IgD-negative memory B cell (primary cell): ENCODE data around the gene TMEM163. TPM values are rescaled to one million over a fixed set of nuclear protein-coding genes. Genes with fewer than 3 reads are reported as not detected.

ENCODE experiments used
- H3K27ac Mint-ChIP-seq, 3 donors: one replicate each; pipeline ENCODE4 v1.8.0; 2020 to 2022; ENCODE audit warnings: mild to moderate bottlenecking in 3 of 3, mixed read lengths in 3 of 3, moderate library complexity in 1 of 3
- H3K27me3 Mint-ChIP-seq: one replicate; pipeline ENCODE4 v1.8.0; 2021; ENCODE audit warnings: mixed read lengths
- H3K36me3 Mint-ChIP-seq: one replicate; pipeline ENCODE4 v1.8.0; 2020; ENCODE audit warnings: mild to moderate bottlenecking, mixed read lengths
- H3K4me1 Mint-ChIP-seq, 3 donors: one replicate each; pipeline ENCODE4 v1.8.0; 2020 to 2022; ENCODE audit warnings: mixed read lengths in 3 of 3, mild to moderate bottlenecking in 1 of 3
- H3K4me3 Mint-ChIP-seq, 4 donors: one replicate each; pipeline ENCODE4 v1.8.0; 2020 to 2022; ENCODE audit warnings: mild to moderate bottlenecking in 4 of 4, mixed read lengths in 4 of 4, moderate library complexity in 3 of 4
- H3K9me3 Mint-ChIP-seq, 3 donors: one replicate each; pipeline ENCODE4 v1.8.0; 2020 to 2021; ENCODE audit warnings: mixed read lengths in 3 of 3, mild to moderate bottlenecking in 1 of 3
- polyA plus RNA-seq: library from polyadenylated mRNA; unstranded; fragments of 300-500 nt; fragmentation: Illumina TruSeq; gene quantifications from one replicate; pipeline ENCODE4 v1.2.3, GENCODE V29; 2021

TMEM163 gene
- polyA plus RNA-seq, 1 donor from 2014 or later, result 1.2 TPM

DNA sequence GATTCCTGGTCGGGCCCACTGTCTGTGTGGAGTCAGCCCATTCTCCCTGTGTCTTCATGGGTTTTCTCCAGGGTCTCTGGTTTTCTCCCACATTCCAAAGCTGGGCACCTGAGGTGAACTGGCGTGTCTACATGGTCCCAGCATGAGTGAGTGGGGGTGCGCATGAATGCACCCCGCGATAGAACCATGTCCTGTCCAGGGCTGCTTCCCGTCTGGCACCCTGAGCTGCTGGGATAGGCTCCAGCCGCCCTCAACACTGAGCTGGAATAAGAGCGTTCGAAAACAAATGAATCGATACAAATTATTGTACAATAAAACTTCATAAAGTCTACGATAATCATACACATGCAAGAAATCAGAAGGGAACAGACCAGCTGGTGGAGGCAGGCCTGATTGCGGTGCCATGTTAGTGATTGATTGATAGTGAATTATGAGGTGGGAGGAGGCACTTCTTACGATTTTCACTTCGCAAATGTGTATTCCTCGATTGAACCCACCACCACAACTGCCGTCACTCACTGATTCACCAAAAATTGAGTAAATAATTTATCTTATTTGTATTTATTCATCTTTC, 278.4 kb downstream of the TMEM163 start:
- H3K4me1 Mint-ChIP-seq, result peaks cover 0 to 4% (median 2%) of the 10 kb centered on the region in 3 donors
- no peak overlapping the region for H3K4me3 Mint-ChIP-seq
- H3K9me3 Mint-ChIP-seq, result no peaks in the 10 kb centered on the region
- peak overlapping the region in 1 of 3 donors; percentile 80 for H3K27ac Mint-ChIP-seq
- H3K36me3 Mint-ChIP-seq, result peaks cover 3% of the 10 kb centered on the region
- H3K27me3 Mint-ChIP-seq, result no peaks in the 10 kb centered on the region

DNA sequence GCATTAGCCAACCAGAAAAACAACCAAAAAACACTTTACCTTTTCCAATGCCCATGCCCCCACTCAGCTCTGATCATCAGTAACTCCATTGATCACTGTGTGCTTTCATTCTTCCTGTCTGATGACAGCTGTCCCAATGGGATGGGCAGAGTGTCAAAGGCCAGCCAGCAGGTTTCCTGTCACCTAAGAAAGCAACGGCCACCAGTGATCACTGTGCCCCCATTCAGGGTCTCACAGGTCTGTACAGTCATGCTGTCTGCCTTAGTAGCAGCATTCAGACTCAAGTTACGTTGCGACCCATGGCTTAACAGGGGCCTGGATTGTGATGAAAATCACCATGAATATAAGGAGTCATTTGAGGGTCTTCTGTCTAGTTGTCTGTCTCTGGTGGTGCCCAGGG, 280.4 kb downstream of the TMEM163 start:
- Mint-ChIP-seq H3K27me3 (no peaks in the 10 kb centered on the region), H3K4me3 (peak overlapping the region in 1 of 4 donors; percentile 10), H3K9me3 (no peaks in the 10 kb centered on the region), H3K4me1 (peaks cover 0 to 4% (median 2%) of the 10 kb centered on the region in 3 donors), H3K36me3 (peaks cover 2% of the 10 kb centered on the region), H3K27ac (peak overlapping the region in 2 of 3 donors; percentile 8 to 63)

DNA sequence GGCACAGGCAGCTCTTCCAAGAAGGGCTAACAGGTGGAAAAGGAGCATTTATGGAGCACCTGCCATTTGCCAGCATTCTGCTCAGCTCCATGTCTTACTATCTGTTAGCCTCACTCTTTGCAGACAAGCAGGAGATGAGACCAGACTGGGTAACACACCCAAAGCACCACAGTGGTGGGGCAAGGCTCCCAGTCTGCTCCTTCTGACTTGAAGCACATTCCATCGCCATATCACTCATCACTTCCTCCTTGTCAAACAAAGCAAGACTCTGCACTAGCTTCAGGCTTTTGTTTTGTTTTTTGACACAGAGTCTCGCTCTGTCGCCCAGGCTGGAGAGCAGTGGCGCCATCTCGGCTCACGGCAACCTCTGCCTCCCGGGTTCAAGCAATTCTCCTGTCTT, 282.1 kb downstream of the TMEM163 start:
- Mint-ChIP-seq H3K9me3 (no peaks in the 10 kb centered on the region), H3K27me3 (no peaks in the 10 kb centered on the region), H3K36me3 (no peaks in the 10 kb centered on the region), H3K27ac (no peak overlapping the region), H3K4me3 (no peak overlapping the region), H3K4me1 (peaks cover 0 to 4% (median 0%) of the 10 kb centered on the region in 3 donors)

DNA sequence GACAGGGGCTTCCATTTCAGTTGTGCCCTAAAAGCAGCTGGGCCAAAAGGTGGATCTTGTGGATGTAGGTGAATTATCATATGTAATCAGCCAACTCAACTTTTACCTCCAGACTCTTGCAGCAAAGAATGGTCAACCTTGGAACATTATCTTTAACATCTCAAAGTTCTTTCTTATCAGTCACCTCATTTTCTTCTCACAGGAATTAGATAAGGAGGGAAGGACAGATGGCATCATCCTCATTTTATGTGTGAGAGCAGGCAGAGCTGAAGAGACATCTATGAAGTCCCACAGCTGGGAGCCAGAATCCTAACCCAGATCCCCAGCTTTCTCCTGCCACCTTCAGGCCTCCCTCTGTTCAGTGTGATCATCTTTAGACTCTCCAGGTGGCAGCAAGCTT, 282.9 kb downstream of the TMEM163 start:
- Mint-ChIP-seq H3K36me3 (no peaks in the 10 kb centered on the region), H3K27ac (peak overlapping the region in 2 of 3 donors; percentile 10 to 74), H3K27me3 (no peaks in the 10 kb centered on the region), H3K9me3 (no peaks in the 10 kb centered on the region), H3K4me1 (peaks cover 0 to 4% (median 0%) of the 10 kb centered on the region in 3 donors), H3K4me3 (no peak overlapping the region)

DNA sequence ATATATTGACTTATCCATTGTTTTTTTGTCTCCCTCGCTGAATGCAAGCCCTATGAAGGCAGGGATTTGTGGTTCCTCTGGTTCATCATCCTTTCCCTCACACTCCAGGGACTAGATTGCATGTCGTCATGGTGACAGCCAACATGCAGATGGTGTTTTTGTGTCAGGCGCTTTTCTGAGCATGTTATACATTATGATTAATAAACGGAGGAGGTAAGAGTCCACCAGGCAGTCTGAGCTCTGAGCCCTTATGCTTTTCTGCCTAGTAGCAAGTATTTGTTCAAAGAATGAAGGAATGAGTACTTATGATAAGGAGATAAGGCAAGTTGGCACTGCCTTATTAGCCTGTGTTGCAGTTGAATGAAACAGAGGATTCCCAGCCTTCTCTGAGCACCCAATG, 283.3 kb downstream of the TMEM163 start:
- Mint-ChIP-seq H3K4me1 (peaks cover 0 to 4% (median 0%) of the 10 kb centered on the region in 3 donors), H3K9me3 (no peaks in the 10 kb centered on the region), H3K36me3 (no peaks in the 10 kb centered on the region), H3K27me3 (no peaks in the 10 kb centered on the region), H3K27ac (peak overlapping the region in 1 of 3 donors; percentile 10), H3K4me3 (no peak overlapping the region)

DNA sequence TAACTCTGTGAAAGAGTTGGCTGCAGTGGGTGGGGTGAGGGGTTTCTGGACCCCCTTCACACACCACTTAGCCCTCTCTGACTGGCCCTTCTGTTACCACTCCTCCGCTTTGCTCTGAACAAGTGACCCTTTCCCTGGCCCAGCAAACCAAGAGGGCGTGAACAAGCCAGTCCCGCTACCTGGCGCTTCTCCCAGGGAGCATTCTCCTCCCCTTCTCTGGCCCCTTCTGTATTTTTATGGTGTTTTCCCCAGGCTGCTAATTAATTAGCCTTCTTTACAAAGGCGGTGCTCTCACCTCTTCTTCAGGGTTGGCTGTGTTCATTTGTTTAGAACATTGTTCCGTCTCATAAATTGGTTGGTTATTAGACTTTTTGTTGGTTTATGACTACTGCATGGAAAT, 284.8 kb downstream of the TMEM163 start:
- no peaks in the 10 kb centered on the region for H3K36me3 Mint-ChIP-seq
- H3K9me3 Mint-ChIP-seq, result no peaks in the 10 kb centered on the region
- no peak overlapping the region for H3K27ac Mint-ChIP-seq

DNA sequence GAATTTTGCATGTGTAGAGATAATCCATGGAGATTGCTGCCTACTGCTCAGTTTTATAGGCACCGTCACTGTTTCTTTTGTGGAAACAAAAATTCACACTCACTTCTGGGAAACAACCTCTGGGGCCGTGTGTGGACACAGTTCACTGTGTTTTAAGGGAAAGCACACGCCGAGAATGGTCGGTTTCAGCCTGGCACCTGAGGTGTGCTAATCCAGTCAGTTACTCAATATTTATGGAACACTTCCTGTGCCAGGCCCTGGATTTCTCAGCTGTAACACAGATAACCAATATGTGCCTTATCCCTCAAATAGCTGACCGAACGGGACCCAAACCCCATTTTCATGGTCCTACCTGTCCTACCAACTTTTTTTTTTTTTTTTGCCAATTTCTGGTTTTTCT, 285.3 kb downstream of the TMEM163 start:
- no peaks in the 10 kb centered on the region for H3K9me3 Mint-ChIP-seq
- H3K27me3 Mint-ChIP-seq, result no peaks in the 10 kb centered on the region
- peak overlapping the region in 1 of 4 donors; percentile 18 for H3K4me3 Mint-ChIP-seq
- no peaks in the 10 kb centered on the region for H3K4me1 Mint-ChIP-seq
- H3K36me3 Mint-ChIP-seq, result no peaks in the 10 kb centered on the region
- H3K27ac Mint-ChIP-seq, result peak overlapping the region in 1 of 3 donors; percentile 58

More for the DNA sequence above, 284.8 kb downstream of the TMEM163 start:
- Mint-ChIP-seq H3K4me1 (peaks cover 0 to 4% (median 0%) of the 10 kb centered on the region in 3 donors), H3K4me3 (peak overlapping the region in 1 of 4 donors; percentile 18), H3K27me3 (no peaks in the 10 kb centered on the region)

DNA sequence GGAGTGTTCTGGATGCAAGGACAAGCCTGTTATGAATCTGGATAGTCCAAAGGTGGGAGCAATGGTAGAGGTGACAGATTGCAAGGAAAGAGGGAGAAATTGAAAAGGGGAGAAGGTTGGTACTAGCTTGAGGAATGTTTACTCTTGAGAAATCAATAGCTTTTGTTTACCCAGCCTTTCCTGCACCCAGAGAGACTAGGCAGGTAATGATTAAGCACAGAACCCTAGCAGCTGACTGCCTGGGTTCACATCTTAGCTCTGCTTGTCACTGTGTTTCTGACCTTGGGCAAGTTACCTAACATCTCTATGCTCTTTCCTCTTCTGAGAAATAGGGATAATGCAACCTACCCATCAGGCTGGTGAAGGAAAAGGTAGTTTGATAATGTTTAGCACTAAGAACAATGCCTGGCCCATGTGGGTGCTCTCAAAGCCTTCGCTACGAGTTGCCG, 286.3 kb downstream of the TMEM163 start:
- H3K27ac Mint-ChIP-seq, result peak overlapping the region in 1 of 3 donors; percentile 61
- no peaks in the 10 kb centered on the region for H3K9me3 Mint-ChIP-seq
- no peaks in the 10 kb centered on the region for H3K36me3 Mint-ChIP-seq
- no peak overlapping the region for H3K4me3 Mint-ChIP-seq
- no peaks in the 10 kb centered on the region for H3K4me1 Mint-ChIP-seq
- no peaks in the 10 kb centered on the region for H3K27me3 Mint-ChIP-seq

DNA sequence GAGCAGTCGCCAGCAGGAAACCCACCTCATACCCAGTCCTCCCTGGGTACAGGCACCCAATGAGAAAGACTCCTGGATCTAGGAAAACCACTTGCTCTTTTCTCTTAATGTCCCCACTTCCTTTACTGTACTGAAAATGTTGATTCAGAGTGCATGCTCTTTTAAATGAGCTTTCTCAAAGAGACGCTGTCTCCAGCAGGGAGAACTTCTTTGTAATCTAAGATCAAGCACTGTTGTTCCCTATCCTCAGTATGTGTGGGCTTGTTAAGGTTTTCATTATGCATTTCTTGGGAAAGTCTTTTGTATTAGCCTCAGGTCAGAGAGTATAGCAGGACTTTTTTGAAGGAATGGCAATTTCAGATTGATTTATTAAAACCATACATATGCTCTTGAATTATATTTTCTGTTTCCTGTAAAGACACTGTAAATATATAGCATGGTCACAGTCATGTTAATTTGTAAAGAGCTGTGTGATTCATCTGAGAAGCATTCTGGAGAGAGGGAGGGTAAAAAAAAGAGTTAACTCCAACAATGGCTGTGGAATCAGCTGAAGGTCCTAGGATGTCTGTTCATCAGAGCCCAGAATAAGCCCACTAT, 286.9 kb downstream of the TMEM163 start:
- H3K4me1 Mint-ChIP-seq, result no peaks in the 10 kb centered on the region
- no peak overlapping the region for H3K4me3 Mint-ChIP-seq
- no peaks in the 10 kb centered on the region for H3K36me3 Mint-ChIP-seq
- H3K27me3 Mint-ChIP-seq, result no peaks in the 10 kb centered on the region
- peak overlapping the region in 1 of 3 donors; percentile 61 for H3K27ac Mint-ChIP-seq
- no peaks in the 10 kb centered on the region for H3K9me3 Mint-ChIP-seq

DNA sequence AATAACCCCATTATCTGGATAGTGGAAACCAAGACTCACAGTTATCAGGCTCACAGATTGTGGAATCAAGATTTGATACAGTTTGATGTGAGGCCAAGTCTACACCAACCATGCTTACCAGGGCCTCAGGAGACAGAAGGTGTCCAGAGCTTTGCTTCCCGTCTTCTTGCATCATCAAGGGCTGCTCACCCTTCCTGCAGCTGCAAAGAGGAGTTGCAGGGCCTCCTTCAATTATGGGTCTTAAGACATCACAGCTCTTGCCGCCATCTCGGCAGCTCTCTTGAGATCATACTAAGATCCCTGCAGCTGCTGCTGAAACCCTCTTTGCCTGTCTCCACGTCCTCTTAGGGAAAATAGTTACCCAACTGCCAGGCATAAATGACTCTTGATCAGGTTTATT, 288.9 kb downstream of the TMEM163 start:
- Mint-ChIP-seq H3K9me3 (no peaks in the 10 kb centered on the region), H3K27me3 (no peaks in the 10 kb centered on the region), H3K36me3 (no peaks in the 10 kb centered on the region), H3K4me3 (no peak overlapping the region), H3K4me1 (peaks cover under 1 to 7% (median 1%) of the 10 kb centered on the region in 3 donors), H3K27ac (peak overlapping the region in 1 of 3 donors; percentile 54)

DNA sequence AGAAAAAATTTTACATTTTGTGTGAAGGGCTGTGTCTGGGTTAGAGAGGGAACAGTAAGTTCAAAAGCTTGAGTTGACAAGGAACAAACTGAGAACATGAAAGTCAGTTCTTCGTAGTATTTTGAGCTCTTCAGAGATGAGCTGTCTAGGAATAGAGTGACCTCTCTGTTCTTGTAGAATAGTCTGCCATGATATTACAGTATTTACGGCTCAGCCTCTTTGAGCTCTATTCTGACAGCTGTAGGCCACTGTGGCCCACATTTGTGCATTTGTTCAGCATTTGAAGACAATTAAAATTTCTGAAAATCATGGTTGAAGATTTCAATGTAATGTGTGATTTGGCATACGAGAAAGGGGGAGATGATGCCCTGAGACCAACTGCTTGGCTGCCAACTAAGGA, 292.1 kb downstream of the TMEM163 start:
- no peaks in the 10 kb centered on the region for H3K9me3 Mint-ChIP-seq
- peaks cover 1 to 10% (median 2%) of the 10 kb centered on the region in 3 donors for H3K4me1 Mint-ChIP-seq
- H3K27me3 Mint-ChIP-seq, result no peaks in the 10 kb centered on the region
- peak overlapping the region in 1 of 3 donors; percentile 69 for H3K27ac Mint-ChIP-seq
- no peak overlapping the region for H3K4me3 Mint-ChIP-seq
- peaks cover 2% of the 10 kb centered on the region for H3K36me3 Mint-ChIP-seq

DNA sequence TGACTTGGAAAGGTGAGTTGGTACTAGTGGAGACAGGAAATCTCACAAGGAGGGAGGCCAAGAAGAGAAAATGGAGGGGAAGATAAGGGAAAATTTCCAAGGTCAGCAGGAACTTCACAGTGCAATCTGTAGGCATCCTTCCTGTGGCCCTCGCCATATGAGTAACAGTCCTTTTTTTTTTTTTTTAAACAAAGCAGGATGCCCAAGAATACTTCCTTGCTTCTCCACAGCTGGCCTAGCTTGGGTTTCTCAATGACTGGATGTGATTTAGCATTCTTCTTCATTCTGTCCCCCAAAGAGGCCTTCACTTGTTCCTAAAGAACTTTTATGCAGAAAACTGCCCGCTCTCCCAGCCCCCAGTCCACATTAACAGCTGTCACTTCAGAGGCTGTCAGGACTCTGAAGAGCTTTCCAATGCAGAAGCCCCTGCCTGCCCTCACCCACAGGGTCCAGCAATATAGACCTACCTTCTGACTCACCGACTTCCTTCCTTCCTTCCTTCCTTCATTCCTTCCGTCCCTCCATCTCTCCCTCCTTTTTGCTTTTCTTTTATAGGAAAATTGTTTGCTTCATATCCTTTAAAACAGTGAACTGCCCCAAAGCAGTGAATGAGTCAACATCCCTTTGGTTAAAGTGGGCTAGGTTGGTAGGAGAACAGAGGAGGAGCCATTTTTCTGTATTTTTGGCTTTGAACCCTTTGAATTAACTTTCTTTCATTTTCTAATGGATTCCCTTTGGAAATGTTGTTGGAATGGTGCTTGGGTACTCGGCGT, 292.9 kb downstream of the TMEM163 start:
- H3K27me3 Mint-ChIP-seq, result no peaks in the 10 kb centered on the region
- H3K27ac Mint-ChIP-seq, result peak overlapping the region; percentile 53 to 88 (median 69)
- peaks cover 1 to 10% (median 2%) of the 10 kb centered on the region in 3 donors for H3K4me1 Mint-ChIP-seq
- H3K4me3 Mint-ChIP-seq, result no peak overlapping the region
- H3K36me3 Mint-ChIP-seq, result peaks cover 2% of the 10 kb centered on the region
- H3K9me3 Mint-ChIP-seq, result no peaks in the 10 kb centered on the region

DNA sequence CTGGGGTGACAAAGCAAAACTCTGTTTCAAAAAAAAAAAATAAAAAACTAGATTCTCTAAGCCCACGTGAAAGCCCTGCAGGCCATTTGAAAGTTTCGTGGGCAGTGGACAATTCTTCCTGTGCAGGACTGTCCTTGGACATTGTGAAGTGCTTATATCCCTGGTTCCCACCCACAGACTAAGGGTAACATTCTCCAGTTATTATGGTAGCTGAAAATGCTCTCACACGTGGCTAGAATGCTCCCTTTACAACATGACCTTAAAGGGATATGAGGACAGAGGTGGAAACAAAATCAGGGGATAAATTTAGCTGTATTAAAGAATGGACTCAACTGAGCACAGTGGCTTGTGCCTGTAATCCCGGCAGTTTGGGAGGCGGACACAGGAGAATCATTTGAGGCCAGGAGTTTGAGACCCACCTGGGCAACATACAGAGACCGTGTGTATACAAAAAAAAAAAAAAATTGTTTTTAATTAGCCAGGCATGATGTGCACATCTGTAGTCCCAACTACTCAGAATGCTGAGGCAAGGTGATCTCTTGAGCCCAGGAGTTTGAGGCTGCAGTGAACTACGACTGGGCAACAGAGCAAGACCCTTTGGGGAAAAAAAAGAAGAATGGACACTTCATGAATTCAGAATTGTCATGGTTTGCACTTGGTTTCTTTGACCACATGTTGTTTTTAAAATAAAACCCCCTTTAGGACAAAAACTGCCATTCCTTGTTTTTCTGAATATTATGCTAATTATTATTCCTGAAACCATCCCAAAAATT, 297.1 kb downstream of the TMEM163 start:
- H3K4me3 Mint-ChIP-seq, result no peak overlapping the region
- no peaks in the 10 kb centered on the region for H3K9me3 Mint-ChIP-seq
- no peaks in the 10 kb centered on the region for H3K27me3 Mint-ChIP-seq
- peaks cover 1 to 10% (median 2%) of the 10 kb centered on the region in 3 donors for H3K4me1 Mint-ChIP-seq
- H3K27ac Mint-ChIP-seq, result peak overlapping the region in 1 of 3 donors; percentile 77
- peaks cover 4% of the 10 kb centered on the region for H3K36me3 Mint-ChIP-seq

DNA sequence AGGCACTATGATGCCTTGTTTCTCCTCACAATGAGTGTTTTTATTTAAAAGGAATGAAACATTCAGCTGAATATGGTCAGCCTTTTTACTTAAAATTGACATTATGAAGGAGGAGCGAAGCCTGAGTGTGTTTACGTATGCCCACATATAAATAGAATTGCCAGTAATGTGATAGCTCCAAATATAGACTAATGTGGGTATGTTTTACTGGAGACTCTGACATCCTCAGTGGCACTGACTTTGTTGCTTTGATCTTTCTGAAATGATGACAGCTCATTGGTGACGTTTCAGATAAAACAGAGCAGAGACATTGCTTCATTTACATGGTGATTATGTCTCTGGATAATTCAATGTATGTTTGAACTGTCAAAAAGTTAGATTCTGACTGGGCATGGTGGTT, 297.9 kb downstream of the TMEM163 start:
- Mint-ChIP-seq H3K27ac (no peak overlapping the region), H3K9me3 (no peaks in the 10 kb centered on the region), H3K36me3 (peaks cover 4% of the 10 kb centered on the region), H3K4me1 (peaks cover 1 to 10% (median 2%) of the 10 kb centered on the region in 3 donors), H3K27me3 (no peaks in the 10 kb centered on the region), H3K4me3 (no peak overlapping the region)

DNA sequence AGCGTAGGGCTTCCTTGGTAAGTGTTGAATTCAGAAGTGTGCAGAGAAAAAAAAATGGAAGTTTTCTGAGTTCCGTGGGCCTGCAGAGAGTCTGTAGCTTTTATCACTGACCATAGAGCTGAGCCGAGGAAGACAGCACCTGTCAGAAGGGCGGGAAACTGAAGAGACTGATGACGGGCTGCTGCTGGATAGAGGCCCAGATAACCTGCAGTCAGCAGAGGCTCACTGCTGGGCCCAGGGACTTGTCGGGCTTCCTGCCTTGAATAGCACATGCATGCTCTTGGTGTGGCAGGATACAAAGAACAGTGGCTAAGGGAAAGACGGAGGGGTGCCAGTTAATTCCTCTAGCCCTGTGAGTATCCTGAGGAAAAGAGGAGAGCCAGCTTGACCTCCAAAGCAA, 298.5 kb downstream of the TMEM163 start:
- Mint-ChIP-seq H3K36me3 (peaks cover 4% of the 10 kb centered on the region), H3K27ac (peak overlapping the region in 1 of 3 donors; percentile 53), H3K9me3 (no peaks in the 10 kb centered on the region), H3K27me3 (no peaks in the 10 kb centered on the region), H3K4me3 (no peak overlapping the region), H3K4me1 (peaks cover 0 to 7% (median 2%) of the 10 kb centered on the region in 3 donors)
